ENCODE measurements around the gene NCBP3. TPM values are rescaled to one million over a fixed set of nuclear protein-coding genes. Genes with fewer than 3 reads are reported as not detected.

Gene NCBP3
- total and polyA plus RNA-seq, 2 of the 4 experiments (the other 2 are of a cell fraction), result 10.8 to 13.5 TPM

DNA sequence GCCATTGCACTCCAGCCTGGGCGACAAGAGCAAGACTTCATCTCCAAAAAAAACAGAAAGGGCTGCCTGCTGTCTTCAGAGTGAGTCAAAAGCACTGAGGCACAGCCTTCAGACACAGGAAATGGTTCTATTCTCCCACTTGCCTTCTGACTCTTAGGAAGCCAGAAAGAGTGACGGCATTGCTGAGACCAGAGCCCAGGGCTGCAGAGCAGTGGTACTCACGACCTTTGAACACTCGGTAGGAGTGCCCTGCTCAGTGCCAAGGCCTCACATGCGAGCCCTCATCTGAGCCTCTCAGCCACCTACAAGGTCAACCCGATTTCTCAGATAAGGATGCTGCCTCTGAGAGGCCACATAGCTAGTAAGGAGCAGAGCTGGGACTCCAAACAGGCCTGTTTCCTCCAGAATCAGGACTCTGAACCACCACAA is 41.5 kb downstream of the NCBP3 start:
- peaks cover 18% of the 10 kb centered on the region for H4K20me1 ChIP-seq (ENCODE audit: insufficient read depth, low read length)
- no peak overlapping the region for H3K27ac ChIP-seq (ENCODE audit: insufficient read depth, low read length)
- H3K18ac ChIP-seq (ENCODE audit: low read depth, low read length), result no peak overlapping the region; the same call in 1 of the 2 replicates
- H3K79me1 ChIP-seq (ENCODE audit: low read depth in 1 of 2, low read length in 2 of 2), result peaks cover 0 to 27% of the 10 kb centered on the region in 2 experiments; a peak in 2 of 4 replicates
- no peak overlapping the region for H2AK9ac ChIP-seq (replicated peaks; ENCODE audit: low read depth, low read length, poor library complexity)
- H3K36me3 ChIP-seq (ENCODE audit: control insufficient read depth, insufficient read depth, low read length), result peaks cover 14% of the 10 kb centered on the region
- H3K9ac ChIP-seq (ENCODE audit: low read depth, low read length), result no peak overlapping the region
- dilution Hi-C loops (cut with HindIII; ENCODE audit: low sequenced_read_pairs, unreplicated experiment) (no loop called here), in situ Hi-C loops (cut with MboI; ENCODE audit: low sequenced_read_pairs) (loop anchor here (25.0 kb wide), 1 partner anchor 767 kb away; no protein-coding TSS in a partner anchor), intact Hi-C loops (cut with micrococcal nuclease) (no loop called here)
- no peak for ATAC-seq (ENCODE audit: low read depth)
- H3K14ac ChIP-seq (replicated peaks; ENCODE audit: low read depth, low read length), result no peak overlapping the region
- no peak overlapping the region for H4K8ac ChIP-seq (ENCODE audit: low read depth in 2 of 2, low read length in 2 of 2)
- peak; percentile 47; the same call in 1 of the 2 replicates for TF ChIP-seq BHLHE40 (IDR thresholded peaks at IDR 0.05; ENCODE audit: low read depth, low read length)
- TF ChIP-seq RFX5 (IDR thresholded peaks at IDR 0.05; ENCODE audit: low read depth, low read length), result no peak
- CTCF ChIA-PET, result interaction anchor here (2.9 kb wide), 1 partner anchor 67 kb away, joined by 10 read pairs; no protein-coding TSS in a partner anchor
- H2BK15ac ChIP-seq (ENCODE audit: low read depth, low read length), result no peak overlapping the region
- no peak overlapping the region for H2AFZ ChIP-seq (replicated peaks; ENCODE audit: low read length, poor library complexity)
- 0 out of 2 replicates have a peak overlapping the region, but pooled peaks have one; percentile 20 for H4K5ac ChIP-seq (ENCODE audit: low read depth, low read length)
- peak overlapping the region; percentile 78; the same call in 1 of the 2 replicates for H3K23ac ChIP-seq (ENCODE audit: low read depth, low read length)
- H3K4me3 ChIP-seq (ENCODE audit: insufficient read depth, low read depth, low read length), result no peak overlapping the region
- peaks cover 23% of the 10 kb centered on the region for H3K4me1 ChIP-seq (ENCODE audit: control insufficient read depth, insufficient read depth, low read length)
- BruUV-seq (replicated peaks), result no TSS peak
- H2AK5ac ChIP-seq (ENCODE audit: low read depth, low read length), result peak overlapping the region; percentile 42; the same call in 1 of the 2 replicates
- H3K9me1 ChIP-seq (ENCODE audit: insufficient read depth, low read length), result peaks cover 23% of the 10 kb centered on the region
- no peak overlapping the region for H2BK5ac ChIP-seq (ENCODE audit: low read depth, low read length, poor library complexity, severe bottlenecking)
- H3K27me3 ChIP-seq (ENCODE audit: control insufficient read depth, insufficient read depth, low read length), result no peaks in the 10 kb centered on the region
- no peak overlapping the region for H3K4ac ChIP-seq (ENCODE audit: low read depth, low read length)
- H2BK20ac ChIP-seq (ENCODE audit: low read depth, low read length), result no peak overlapping the region
- no peak overlapping the region for H3K4me2 ChIP-seq (ENCODE audit: low read depth, low read length)
- no peaks in the 10 kb centered on the region for H3K9me3 ChIP-seq (ENCODE audit: control insufficient read depth, insufficient read depth, low read length)
- POLR2A ChIA-PET (ENCODE audit: unreplicated experiment), result no interaction called here
- no peak overlapping the region for H2BK120ac ChIP-seq (ENCODE audit: low read depth, low read length)
- no peak overlapping the region for H3K56ac ChIP-seq (ENCODE audit: extremely low read depth, insufficient read depth, low read length)
- H4K91ac ChIP-seq (ENCODE audit: insufficient read depth, low read depth, low read length), result no peak overlapping the region
- DNase-seq, result peak; percentile 38
- 82% methylated on average over 4 of the region's 6 CpGs; no CpG with 5 or more reads in 1 of the 2 experiments for WGBS, 2 experiments (ENCODE audit: extremely low coverage in 2 of 2, insufficient read length in 1 of 2)

All from IMR-90 (cell line).